Keratinocyte (primary cell): ENCODE data around the gene MCAM. TPM values are rescaled to one million over a fixed set of nuclear protein-coding genes. Genes with fewer than 3 reads are reported as not detected.

Experiments used
- DNase-seq: peaks from one replicate; pipeline ENCODE4 v3.0.0-alpha.2; 2011; ENCODE audit warnings: low read depth, missing footprints, low spot score
- FAIRE-seq: peaks from 2 replicates; lab custom pipeline; 2011; peaks lifted over from hg19 to GRCh38; lab: Jason Lieb, UNC
- H2AFZ ChIP-seq: 2 replicates; pipeline ENCODE4 v1.6.0; 2012; ENCODE audit warnings: low read length, control low read depth, inconsistent platforms; ENCODE audit not compliant: control insufficient read depth
- H3K27ac ChIP-seq: 2 replicates; pipeline ENCODE4 v1.5.1; 2011; ENCODE audit warnings: low read length; ENCODE audit not compliant: control insufficient read depth, insufficient read depth
- H3K27me3 ChIP-seq: 3 replicates; pipeline ENCODE4 v1.6.0; 2011; ENCODE audit warnings: low read length; ENCODE audit not compliant: control insufficient read depth, insufficient read depth; ENCODE audit errors: extremely low read depth
- H3K36me3 ChIP-seq, 2 experiments: 2 replicates in 1 of 2; 3 replicates in 1 of 2; pipeline ENCODE4 v1.5.1; 2011; ENCODE audit warnings: low read length in 2 of 2, mild to moderate bottlenecking in 1 of 2; ENCODE audit not compliant: control insufficient read depth in 2 of 2, insufficient read depth in 2 of 2; ENCODE audit errors: extremely low read depth in 1 of 2
- H3K4me1 ChIP-seq: 3 replicates; pipeline ENCODE4 v1.5.1; 2011; ENCODE audit warnings: low read length; ENCODE audit not compliant: control insufficient read depth, insufficient read depth; ENCODE audit errors: extremely low read depth
- H3K4me2 ChIP-seq: 3 replicates; pipeline ENCODE4 v1.6.0; 2011; ENCODE audit warnings: low read depth, low read length; ENCODE audit not compliant: control insufficient read depth, insufficient read depth; ENCODE audit errors: extremely low read depth
- H3K4me3 ChIP-seq, 3 experiments: fragments of 200-600 bp in 1 of 3; sonication (generic) in 1 of 3; 2 replicates in 2 of 3; 3 replicates in 1 of 3; pipeline ENCODE4 v1.5.1; 2011 to 2016; ENCODE audit warnings: low read length in 3 of 3, mild to moderate bottlenecking in 3 of 3, control low read depth in 2 of 3, inconsistent platforms in 1 of 3, low read depth in 1 of 3, mixed read lengths in 1 of 3, mixed run types in 1 of 3, moderate library complexity in 1 of 3; ENCODE audit not compliant: control insufficient read depth in 2 of 3, insufficient read depth in 2 of 3; ENCODE audit errors: extremely low read depth in 1 of 3
- H3K79me2 ChIP-seq: 2 replicates; pipeline ENCODE4 v1.6.0; 2012; ENCODE audit warnings: low read length; ENCODE audit not compliant: control insufficient read depth, insufficient read depth
- H3K9ac ChIP-seq: 3 replicates; pipeline ENCODE4 v1.6.0; 2011; ENCODE audit warnings: low read length; ENCODE audit not compliant: control insufficient read depth, insufficient read depth; ENCODE audit errors: extremely low read depth
- H3K9me1 ChIP-seq: 3 replicates; pipeline ENCODE4 v1.6.0; 2011; ENCODE audit warnings: low read length; ENCODE audit not compliant: control insufficient read depth, insufficient read depth; ENCODE audit errors: extremely low read depth
- H3K9me3 ChIP-seq: 2 replicates; pipeline ENCODE4 v1.5.1; 2012; ENCODE audit warnings: low read depth, low read length; ENCODE audit not compliant: control insufficient read depth
- H4K20me1 ChIP-seq: 3 replicates; pipeline ENCODE4 v1.6.0; 2011; ENCODE audit warnings: low read length; ENCODE audit not compliant: control insufficient read depth, insufficient read depth; ENCODE audit errors: extremely low read depth
- CTCF ChIP-seq, 3 experiments: IDR thresholded peaks in 1 of 3; conservative IDR thresholded peaks in 1 of 3; optimal IDR thresholded peaks in 1 of 3; 2 replicates in 2 of 3; 3 replicates in 1 of 3; pipeline versions ENCODE3 to v1.5.1; 2011; ENCODE audit warnings: low read length in 3 of 3, mild to moderate bottlenecking in 3 of 3, moderate library complexity in 2 of 3, control low read depth in 1 of 3, inconsistent platforms in 1 of 3; ENCODE audit not compliant: insufficient read depth in 2 of 3; ENCODE audit errors: extremely low read depth in 1 of 3
- EZH2 ChIP-seq: IDR thresholded peaks from one replicate; pipeline ENCODE4 v1.6.1; 2012; ENCODE audit warnings: inconsistent platforms, mild to moderate bottlenecking, low read length, moderate library complexity
- dilution Hi-C: fragments of 300-500 bp; cut with MboI; formaldehyde crosslinking; loops from one replicate; pipeline ENCODE4 v1.7.0; 2020; ENCODE audit warnings: low sequenced_read_pairs; ENCODE audit not compliant: extremely low pct_ligation_motif_present
- polyA plus RNA-seq, 5 experiments: library from polyadenylated mRNA; depleted of rRNA in 3 of 5; stranded (reverse) in 3 of 5; stranded (forward) in 1 of 5; unstranded in 1 of 5; fragments of >200 nt; gene quantifications; 1 replicate in 1 of 5; 2 replicates in 3 of 5; 3 replicates in 1 of 5; pipeline versions ENCODE4 v1.2.1 to v1.2.3, GENCODE V29; 2011 to 2012; ENCODE audit warnings: missing spikeins in 2 of 5, low read depth in 1 of 5, low replicate concordance in 1 of 5

MCAM gene
- polyA plus RNA-seq, 1 donor (not counting 4 experiments of a cell fraction or from before 2014, with no cell fraction given) = 8.5 TPM

- no peak for DNase-seq
- Histone ChIP-seq H3K9me1 (peaks cover 4% of the 10 kb centered on the region), H2AFZ (no peak overlapping the region)
Measured at GRCh38 chr11:119310682-119311052, 6.3 kb downstream of the MCAM start.

GRCh38 chr11:119309953-119310681 is 6.8 kb downstream of the MCAM start:
- no peak for DNase-seq
- H3K4me2 ChIP-seq = peak overlapping the region; percentile 54
- dilution Hi-C loops = no loop called here
- no peaks in the 10 kb centered on the region for H4K20me1 ChIP-seq
- H3K79me2 ChIP-seq = no peaks in the 10 kb centered on the region
- TF ChIP-seq EZH2 (no peak), CTCF (optimal IDR thresholded peaks at IDR 0.05 in 1 of 3, IDR thresholded peaks at IDR 0.05 in 1 of 3, conservative IDR thresholded peaks at IDR 0.05 in 1 of 3; ENCODE audit: extremely low read depth in 1 of 3, insufficient read depth in 2 of 3, low read length in 3 of 3) (no peak)
- H3K27ac ChIP-seq = no peak overlapping the region
- peaks cover 4% of the 10 kb centered on the region for H3K9me1 ChIP-seq
- no peak overlapping the region for H2AFZ ChIP-seq
- H3K4me3 ChIP-seq = no peak overlapping the region
- FAIRE-seq = no peak
- H3K4me1 ChIP-seq = peaks cover 15% of the 10 kb centered on the region
- no peaks in the 10 kb centered on the region for H3K27me3 ChIP-seq
- H3K9me3 ChIP-seq = no peaks in the 10 kb centered on the region
- no peak overlapping the region for H3K9ac ChIP-seq
- peaks cover 23 to 25% of the 10 kb centered on the region in 2 experiments for H3K36me3 ChIP-seq

More at GRCh38 chr11:119310682-119311052, 6.3 kb downstream of the MCAM start:
- no peaks in the 10 kb centered on the region for H3K79me2 ChIP-seq
- H3K9me3 ChIP-seq = no peaks in the 10 kb centered on the region
- peak overlapping the region; percentile 54 for H3K4me2 ChIP-seq
- H3K36me3 ChIP-seq = peaks cover 21 to 23% of the 10 kb centered on the region in 2 experiments
- peaks cover 20% of the 10 kb centered on the region for H3K4me1 ChIP-seq
- dilution Hi-C loops = no loop called here
- no peaks in the 10 kb centered on the region for H4K20me1 ChIP-seq
- no peaks in the 10 kb centered on the region for H3K27me3 ChIP-seq
- no peak for FAIRE-seq
- H3K4me3 ChIP-seq = no peak overlapping the region
- no peak overlapping the region for H3K9ac ChIP-seq
- H3K27ac ChIP-seq = no peak overlapping the region
- TF ChIP-seq CTCF (optimal IDR thresholded peaks at IDR 0.05 in 1 of 3, IDR thresholded peaks at IDR 0.05 in 1 of 3, conservative IDR thresholded peaks at IDR 0.05 in 1 of 3; ENCODE audit: extremely low read depth in 1 of 3, insufficient read depth in 2 of 3, low read length in 3 of 3) (no peak), EZH2 (no peak)
